HG03280 (cell line): ENCODE results near the gene ABCF2.

Source experiments
- ATAC-seq: cut with Tn5 transposase; IDR thresholded peaks from one replicate; pipeline ENCODE4 v1.9.1; 2021; ENCODE audit warnings: mild to moderate bottlenecking, moderate library complexity; ENCODE audit not compliant: unreplicated experiment

Gene ABCF2

DNA sequence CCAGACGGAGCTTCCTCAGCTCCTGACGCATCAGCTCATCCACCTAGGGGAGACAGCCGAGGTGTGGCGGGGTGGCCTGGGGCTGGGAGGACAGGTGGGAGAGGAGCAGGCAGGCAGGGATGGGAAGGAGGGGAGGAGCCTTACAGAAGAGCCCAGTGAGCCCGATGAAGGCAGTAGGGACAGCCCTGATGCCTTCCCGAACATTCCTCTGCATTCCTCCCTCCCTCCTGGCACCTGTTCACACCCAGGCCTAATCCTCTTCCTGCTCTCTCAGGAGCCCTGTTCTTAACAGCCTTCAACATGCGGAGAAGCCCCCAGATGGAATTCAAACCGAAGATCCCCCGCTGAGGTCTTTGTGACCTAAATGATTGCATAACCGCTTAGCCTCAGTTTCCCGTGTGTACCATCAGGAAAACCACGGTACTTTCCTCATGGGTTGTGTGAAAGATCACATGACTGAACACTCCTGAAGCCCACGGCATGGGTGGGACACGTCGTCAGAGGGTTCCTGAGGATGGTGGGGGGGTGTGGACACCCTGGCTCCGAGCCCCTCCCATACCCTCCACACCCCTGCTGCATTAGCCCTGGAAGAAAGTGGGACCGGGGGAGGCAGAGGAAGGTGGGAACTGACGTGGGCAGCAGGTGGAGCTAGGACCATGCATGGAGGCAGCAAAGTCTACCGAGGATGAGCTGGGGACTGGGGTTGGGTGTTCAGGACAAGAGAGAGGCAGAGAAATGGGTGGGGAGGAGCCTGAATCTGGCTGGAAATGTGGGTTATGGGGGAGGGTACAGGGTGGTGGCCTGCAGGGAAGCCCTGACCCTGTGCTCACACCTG lies 31.2 kb downstream of the ABCF2 start:
- ATAC-seq, result no peak

DNA sequence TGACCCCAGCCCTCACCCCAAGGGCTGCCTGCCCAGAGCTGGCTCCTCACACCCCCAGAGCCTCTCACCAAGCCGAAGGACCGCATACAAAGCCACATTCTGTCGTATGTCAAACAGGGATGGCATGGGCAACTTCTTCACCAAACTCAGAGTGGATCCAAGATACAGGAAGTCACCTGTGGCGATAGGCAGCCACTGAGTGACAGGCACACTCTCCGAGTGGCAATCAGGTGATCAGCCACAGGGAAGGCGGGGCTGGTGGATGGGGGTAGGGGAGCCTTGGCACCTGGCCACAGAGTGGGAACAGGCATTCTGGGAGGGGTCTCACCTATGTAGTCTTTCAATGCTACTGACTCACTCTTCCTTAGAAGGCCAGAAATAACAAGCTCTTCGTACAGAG lies 32.8 kb downstream of the ABCF2 start:
- ATAC-seq, result no peak

GRCh38 chr7:151193203-151193978 lies 33.6 kb downstream of the ABCF2 start:
- no peak for ATAC-seq

DNA sequence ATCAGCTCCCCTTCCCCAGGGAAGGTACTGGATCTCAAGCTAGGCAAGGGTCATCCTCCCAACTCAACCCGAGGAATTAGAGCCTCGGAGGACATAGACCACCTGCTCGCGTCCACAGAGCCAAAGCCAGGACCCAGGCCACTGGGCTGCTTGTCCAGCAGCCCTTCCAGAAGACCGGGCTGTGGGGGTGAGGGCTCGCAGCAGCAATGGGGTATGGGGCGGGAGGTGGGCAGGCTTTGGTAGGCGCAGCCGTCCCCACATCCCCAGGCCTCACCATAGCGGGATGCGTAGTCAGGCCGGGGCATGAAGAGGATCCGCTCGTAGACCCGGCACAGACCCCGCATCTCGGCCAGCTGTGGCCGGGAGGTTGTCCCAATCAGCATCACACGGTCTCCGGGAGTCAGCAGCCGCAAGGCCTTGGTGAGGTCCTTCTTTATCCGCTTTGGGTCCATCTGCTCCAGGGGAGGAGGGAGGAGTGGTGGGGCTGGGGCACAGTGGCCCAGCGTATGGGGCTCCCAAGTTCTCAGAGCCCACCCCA lies 34.9 kb downstream of the ABCF2 start:
- ATAC-seq, result no peak

DNA sequence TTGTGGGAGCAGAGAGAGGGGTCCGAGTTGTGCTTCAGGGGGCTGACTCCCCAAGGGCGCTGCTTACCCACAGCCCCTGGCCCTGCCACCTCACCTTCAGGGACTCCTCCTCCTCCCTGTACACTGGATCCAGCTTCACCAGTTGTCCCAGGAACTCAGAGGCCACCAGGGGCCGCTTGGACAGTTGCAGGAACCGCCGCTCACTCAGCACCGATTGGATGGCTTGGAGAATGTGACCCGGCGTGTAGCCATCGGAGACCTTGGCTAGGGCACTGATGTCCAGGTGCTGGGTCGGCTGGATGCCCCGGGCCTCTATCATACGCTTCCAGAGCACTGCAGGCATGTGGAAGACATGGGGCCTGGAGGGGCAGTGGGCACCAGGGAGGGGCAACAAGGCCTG lies 35.5 kb downstream of the ABCF2 start:
- ATAC-seq, result no peak

DNA sequence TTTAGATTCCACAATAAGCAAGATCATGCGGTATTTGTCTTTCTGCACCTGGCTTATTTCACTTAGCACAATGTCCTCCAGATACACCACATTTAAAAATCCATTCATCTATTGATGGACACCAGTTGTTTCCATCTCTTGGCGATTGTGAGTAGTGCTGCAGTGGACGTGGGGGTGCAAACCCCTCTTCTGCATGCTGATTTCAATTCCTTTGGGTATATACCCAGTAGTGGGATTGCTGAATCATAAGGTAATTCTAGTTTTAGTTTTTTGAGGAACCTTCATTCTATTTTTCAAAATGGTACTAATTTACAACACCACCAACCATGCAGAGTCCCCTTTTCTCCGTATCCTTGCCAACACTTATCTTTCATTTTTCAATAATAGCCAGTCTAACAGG lies 38.0 kb downstream of the ABCF2 start:
- no peak for ATAC-seq

- no peak for ATAC-seq
These were observed 38.8 kb downstream of the ABCF2 start for GRCh38 chr7:151188252-151188542.

DNA sequence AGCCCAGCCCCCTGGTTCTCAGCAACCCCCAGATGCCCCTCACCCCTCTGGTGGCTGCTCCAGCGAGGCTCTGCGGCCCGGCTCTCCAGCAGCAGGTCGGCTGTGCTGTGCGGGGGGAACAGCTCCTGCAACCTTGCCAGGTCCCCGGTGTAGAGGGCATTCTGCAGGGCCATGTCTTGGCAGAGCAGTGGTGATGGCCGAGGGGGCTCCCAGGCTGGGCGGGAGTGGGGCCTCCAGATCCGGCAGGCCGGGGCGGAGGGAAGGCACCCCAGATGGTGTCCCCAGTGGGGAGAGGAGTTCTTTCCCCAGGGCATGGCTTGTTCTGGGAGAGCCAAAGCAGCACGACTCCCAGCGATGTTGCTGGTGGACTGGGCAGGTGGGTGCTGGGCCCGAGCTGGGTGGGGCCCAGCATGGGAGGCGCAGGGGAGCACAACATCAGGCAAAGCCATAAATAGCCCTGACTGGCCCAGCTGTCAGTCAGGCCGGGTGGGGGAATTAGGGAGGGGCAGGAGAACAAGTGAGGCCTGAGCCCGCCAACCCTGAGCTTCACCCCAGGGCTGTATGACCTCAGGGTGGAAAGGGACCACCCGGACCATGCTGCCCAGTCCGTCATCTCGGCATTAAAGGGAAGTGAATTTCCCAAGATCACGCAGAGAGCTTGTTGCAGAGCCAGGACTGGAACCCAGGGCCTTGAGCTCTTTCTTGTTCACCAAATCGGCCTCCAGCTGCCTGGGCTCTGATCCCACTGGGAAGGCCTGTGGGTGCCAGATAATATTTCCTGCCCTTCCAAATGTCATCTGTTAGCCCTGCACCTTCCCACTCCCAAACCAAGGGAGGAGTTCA lies 39.4 kb downstream of the ABCF2 start:
- ATAC-seq, result no peak

DNA sequence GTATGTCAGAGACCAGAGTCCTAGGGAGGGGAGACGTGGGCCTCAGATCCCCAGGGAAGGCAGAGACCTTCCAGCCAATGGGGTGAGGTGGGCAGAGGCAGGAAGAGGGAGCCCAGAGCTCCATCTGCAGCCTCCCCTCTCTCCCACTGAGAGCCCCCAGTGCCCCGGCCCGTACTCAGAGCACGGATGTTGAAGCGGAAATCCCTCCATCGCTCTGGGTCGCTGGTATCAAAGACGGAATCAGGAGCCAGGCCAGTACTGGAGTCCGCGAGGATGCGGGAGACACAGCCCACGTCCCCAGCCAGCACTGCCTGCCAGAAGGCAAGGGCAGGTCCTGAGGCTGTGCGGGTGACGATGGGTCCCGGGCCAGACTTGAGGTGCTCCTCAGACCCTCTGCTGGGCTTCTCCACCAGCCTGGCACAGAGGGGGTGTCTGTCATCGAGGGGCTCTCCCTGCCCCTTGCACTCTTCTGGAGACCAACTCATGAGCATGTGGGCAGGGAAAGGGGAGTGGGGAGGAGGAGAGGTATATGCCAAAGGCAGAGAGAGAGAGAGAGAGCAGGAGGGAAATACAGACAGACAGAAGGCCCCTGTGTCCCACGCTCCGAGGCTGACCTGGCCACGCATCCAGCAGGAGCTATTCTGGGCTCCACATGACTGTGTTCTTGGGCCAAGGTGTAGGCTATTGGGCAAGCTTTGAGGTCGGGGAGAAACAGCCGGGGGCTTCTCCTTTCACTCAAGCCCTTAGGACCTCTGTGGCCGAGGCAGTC lies 40.2 kb downstream of the ABCF2 start, which contains the start of gene ASB10:
ASB10 (minus strand) TSS at position 611 of the 769 bp plus-strand sequence; CDS start at position 491, 120 bp downstream.
- ATAC-seq, result no peak

DNA sequence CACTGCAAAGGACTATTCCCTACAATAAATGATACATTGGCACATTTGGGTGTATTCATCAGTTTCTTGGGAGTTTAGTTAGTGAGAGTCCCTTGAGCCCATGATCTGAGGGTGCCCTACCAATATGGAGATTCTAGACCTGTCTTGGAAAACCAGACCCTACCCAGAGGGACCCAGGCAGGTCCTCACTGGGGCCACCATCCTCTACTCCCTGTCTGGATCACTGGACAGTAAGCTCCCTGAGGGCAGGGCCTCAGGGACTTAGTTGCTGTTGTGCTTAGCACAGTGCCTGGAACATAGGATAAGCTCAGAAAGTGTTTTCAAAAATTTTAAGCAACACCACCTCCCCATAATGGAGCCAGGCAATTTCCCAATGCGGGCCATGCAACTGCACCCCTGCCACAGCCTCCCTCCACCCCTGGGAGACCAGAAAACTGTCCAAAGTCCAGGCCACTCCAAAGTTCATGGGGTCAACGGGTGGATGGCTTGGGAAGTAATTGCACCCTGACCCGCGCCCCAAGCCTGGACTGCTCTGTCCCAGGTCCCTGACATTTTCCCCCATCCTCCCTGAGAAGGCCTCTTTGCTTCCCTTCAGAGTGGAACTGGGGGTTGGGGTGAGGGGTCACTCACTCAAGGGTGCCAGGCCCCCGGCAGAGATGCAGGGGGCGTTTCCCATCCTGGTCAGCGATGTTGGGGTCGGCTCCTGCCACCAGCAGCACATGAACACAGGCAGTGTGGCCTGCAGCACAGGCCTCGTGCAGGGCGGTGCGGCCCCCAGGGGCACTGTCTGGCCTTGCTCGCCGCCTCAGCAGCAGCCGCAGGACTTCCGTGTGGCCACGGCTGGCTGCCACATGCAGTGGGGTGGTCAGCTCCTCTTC lies 41.0 kb downstream of the ABCF2 start:
- ATAC-seq, result no peak

- no peak for ATAC-seq
These were observed 46.0 kb downstream of the ABCF2 start for GRCh38 chr7:151181011-151181431.

- ATAC-seq, result no peak
These were observed 47.1 kb downstream of the ABCF2 start for GRCh38 chr7:151179946-151180345.

- ATAC-seq, result no peak
These were observed 47.6 kb downstream of the ABCF2 start for GRCh38 chr7:151179287-151179860.

DNA sequence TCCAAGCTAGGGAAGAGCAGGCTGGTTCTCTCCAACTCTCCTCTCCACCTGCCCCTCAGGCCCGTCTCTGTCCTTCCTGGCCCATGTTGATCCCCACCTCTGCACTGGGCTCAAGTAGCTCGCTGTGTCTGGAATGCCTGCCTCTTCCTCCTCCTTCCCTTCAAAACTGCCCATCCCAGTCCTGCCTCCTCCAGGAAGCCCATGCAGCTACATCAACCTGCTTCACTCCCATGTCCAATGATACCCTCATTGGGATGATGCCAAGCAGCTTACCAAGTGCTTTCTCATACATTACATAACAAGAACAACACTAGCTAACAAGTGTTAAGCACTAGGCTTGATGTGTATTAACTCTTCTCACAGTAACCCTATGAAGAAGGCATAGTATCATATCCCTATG lies 48.2 kb downstream of the ABCF2 start:
- no peak for ATAC-seq

GRCh38 chr7:151178236-151178635 lies 48.8 kb downstream of the ABCF2 start:
- no peak for ATAC-seq

DNA sequence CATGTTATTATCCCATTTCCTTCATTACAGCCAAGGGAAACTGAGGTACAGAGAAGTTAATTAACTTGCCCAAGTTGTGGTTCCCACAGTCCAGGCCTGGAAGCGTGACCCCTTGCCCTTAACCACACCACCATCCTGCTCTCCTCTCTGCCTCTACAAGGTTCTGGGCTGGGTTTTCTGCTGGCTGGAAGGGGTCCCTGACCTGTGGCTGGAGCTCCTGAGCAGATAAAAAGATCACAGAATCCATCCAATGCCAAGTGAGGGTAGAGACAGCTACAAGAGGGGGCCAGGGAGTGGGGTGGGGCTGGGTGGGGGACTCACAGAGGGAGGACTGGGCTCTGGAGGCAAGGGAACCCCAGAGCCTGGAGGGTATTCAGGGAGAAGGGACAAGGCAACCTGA lies 49.7 kb downstream of the ABCF2 start:
- no peak for ATAC-seq

- ATAC-seq, result no peak
These were observed 50.6 kb downstream of the ABCF2 start for GRCh38 chr7:151176401-151176800.

GRCh38 chr7:151175793-151176311 lies 51.2 kb downstream of the ABCF2 start:
- ATAC-seq, result no peak
